ENCODE data around the gene USP13. TPM values are rescaled to one million over a fixed set of nuclear protein-coding genes. Genes with fewer than 3 reads are reported as not detected.

Gene USP13
- total and polyA plus RNA-seq, 10 of the 15 experiments (the other 5 are each of a cell fraction or from before 2014, with no cell fraction given), result 3.2 to 20.8 (median 9.0) TPM

GRCh38 chr3:179701176-179701827, 48.5 kb downstream of the USP13 start:
- RAD21 ChIA-PET (ENCODE audit: unreplicated experiment), result no interaction called here
- CTCF ChIA-PET, result interaction anchor here (0.7 kb wide), 1 partner anchor 9 kb away, joined by 3 read pairs; no protein-coding TSS in a partner anchor

More at GRCh38 chr3:179701176-179701827, 48.5 kb downstream of the USP13 start:
- intact Hi-C loops (cut with micrococcal nuclease; ENCODE audit: unreplicated experiment) (no loop called here), in situ Hi-C loops (cut with MboI) (no loop called here)
- POLR2A ChIA-PET, result no interaction called here
- Histone ChIP-seq H3K4me1 (ENCODE audit: control insufficient read depth, insufficient read depth, low read length) (no peaks in the 10 kb centered on the region), H3K4me2 (ENCODE audit: control insufficient read depth, insufficient read depth) (no peak overlapping the region), H2AFZ (ENCODE audit: control insufficient read depth, low read depth, low read length) (no peak overlapping the region), H4K20me1 (ENCODE audit: control insufficient read depth, insufficient read depth) (no peaks in the 10 kb centered on the region), H3K9me3 (replicated peaks; ENCODE audit: control insufficient read depth, insufficient read depth, low read length) (no peaks in the 10 kb centered on the region), H3K27me3 (replicated peaks in 1 of 2; ENCODE audit: control insufficient read depth in 2 of 2, insufficient read depth in 2 of 2, low read length in 1 of 2) (no peaks in the 10 kb centered on the region), H3K36me3 (ENCODE audit: control insufficient read depth in 2 of 2, insufficient read depth in 2 of 2, low read length in 1 of 2) (no peaks in the 10 kb centered on the region), H3K79me2 (ENCODE audit: control insufficient read depth, insufficient read depth, low read length) (no peaks in the 10 kb centered on the region; the same call in 1 of the 2 replicates), H3K27ac (ENCODE audit: control insufficient read depth, insufficient read depth) (no peak overlapping the region), H3K4me3 (no peak overlapping the region), H3K9ac (ENCODE audit: control insufficient read depth, insufficient read depth, low read length) (no peak overlapping the region)
- TF ChIP-seq KLF5 (IDR thresholded peaks at IDR 0.05; ENCODE audit: partially characterized antibody) (no peak), NRF1 (conservative IDR thresholded peaks at IDR 0.05; ENCODE audit: low read depth, low read length) (no peak), CHD1 (IDR thresholded peaks at IDR 0.05; ENCODE audit: low read depth, low read length) (no peak), ASH2L (IDR thresholded peaks at IDR 0.05; ENCODE audit: borderline replicate concordance, low read depth) (no peak), CBFB (IDR thresholded peaks at IDR 0.05; ENCODE audit: low read depth) (no peak), BCLAF1 (IDR thresholded peaks at IDR 0.05) (no peak), ZBED1 (IDR thresholded peaks at IDR 0.05; ENCODE audit: borderline replicate concordance) (no peak)
- TF ChIP-seq, protein P1, sequence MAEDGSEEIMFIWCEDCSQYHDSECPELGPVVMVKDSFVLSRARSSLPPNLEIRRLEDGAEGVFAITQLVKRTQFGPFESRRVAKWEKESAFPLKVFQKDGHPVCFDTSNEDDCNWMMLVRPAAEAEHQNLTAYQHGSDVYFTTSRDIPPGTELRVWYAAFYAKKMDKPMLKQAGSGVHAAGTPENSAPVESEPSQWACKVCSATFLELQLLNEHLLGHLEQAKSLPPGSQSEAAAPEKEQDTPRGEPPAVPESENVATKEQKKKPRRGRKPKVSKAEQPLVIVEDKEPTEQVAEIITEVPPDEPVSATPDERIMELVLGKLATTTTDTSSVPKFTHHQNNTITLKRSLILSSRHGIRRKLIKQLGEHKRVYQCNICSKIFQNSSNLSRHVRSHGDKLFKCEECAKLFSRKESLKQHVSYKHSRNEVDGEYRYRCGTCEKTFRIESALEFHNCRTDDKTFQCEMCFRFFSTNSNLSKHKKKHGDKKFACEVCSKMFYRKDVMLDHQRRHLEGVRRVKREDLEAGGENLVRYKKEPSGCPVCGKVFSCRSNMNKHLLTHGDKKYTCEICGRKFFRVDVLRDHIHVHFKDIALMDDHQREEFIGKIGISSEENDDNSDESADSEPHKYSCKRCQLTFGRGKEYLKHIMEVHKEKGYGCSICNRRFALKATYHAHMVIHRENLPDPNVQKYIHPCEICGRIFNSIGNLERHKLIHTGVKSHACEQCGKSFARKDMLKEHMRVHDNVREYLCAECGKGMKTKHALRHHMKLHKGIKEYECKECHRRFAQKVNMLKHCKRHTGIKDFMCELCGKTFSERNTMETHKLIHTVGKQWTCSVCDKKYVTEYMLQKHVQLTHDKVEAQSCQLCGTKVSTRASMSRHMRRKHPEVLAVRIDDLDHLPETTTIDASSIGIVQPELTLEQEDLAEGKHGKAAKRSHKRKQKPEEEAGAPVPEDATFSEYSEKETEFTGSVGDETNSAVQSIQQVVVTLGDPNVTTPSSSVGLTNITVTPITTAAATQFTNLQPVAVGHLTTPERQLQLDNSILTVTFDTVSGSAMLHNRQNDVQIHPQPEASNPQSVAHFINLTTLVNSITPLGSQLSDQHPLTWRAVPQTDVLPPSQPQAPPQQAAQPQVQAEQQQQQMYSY (CRISPR knock-in tag; IDR thresholded peaks at IDR 0.05), result no peak
- SMC1A ChIA-PET (ENCODE audit: uncharacterized antibody, unreplicated experiment), result interaction anchor here (1.5 kb wide), 1 partner anchor 25 kb away, joined by 4 read pairs; no protein-coding TSS in a partner anchor
- DNase-seq (ENCODE audit: low read depth, low spot score) (no peak), ATAC-seq (no peak), FAIRE-seq (no peak)
- BruUV-seq (replicated peaks), result no TSS peak
- WGBS (ENCODE audit: insufficient coverage, insufficient replicate concordance, low lambda C conversion rate, missing lambda C conversion rate), result 93% methylated on average over 12 of the region's 12 CpGs
